Activated CD4-positive, alpha-beta T cell treated with anti-CD3 and anti-CD28 coated beads, Interleukin-2, amount 10 ng/mL, durations not matched to agents 7 days and 5 days (primary cell): Measurements from ENCODE around the gene PLCXD3. TPM values are rescaled to one million over a fixed set of nuclear protein-coding genes. Genes with fewer than 3 reads are reported as not detected.

Source experiments
- CTCF ChIA-PET: fragments of 350-600 bp; sonication (Branson Sonifier 250); formaldehyde crosslinking; loops from one replicate; lab custom pipeline; 2021; ENCODE audit warnings: antibody characterized with exemption; lab: Charles Lee
- POLR2A ChIA-PET: fragments of 350-600 bp; sonication (Branson Sonifier 250); formaldehyde crosslinking; loops from one replicate; lab custom pipeline; 2021; ENCODE audit warnings: antibody characterized with exemption; lab: Charles Lee
- DNase-seq: peaks from one replicate; pipeline ENCODE4 v3.0.0-alpha.2; 2020
- H3K27ac Mint-ChIP-seq: one replicate; pipeline ENCODE4 v1.8.0; 2021; ENCODE audit warnings: mild to moderate bottlenecking, moderate library complexity, mixed read lengths
- H3K27me3 Mint-ChIP-seq: one replicate; pipeline ENCODE4 v1.8.0; 2021; ENCODE audit warnings: mixed read lengths
- H3K36me3 Mint-ChIP-seq: one replicate; pipeline ENCODE4 v1.8.0; 2021; ENCODE audit warnings: low read depth, mixed read lengths
- H3K4me1 Mint-ChIP-seq: one replicate; pipeline ENCODE4 v1.8.0; 2021; ENCODE audit warnings: mixed read lengths
- H3K4me3 Mint-ChIP-seq: one replicate; pipeline ENCODE4 v1.8.0; 2021; ENCODE audit warnings: mild to moderate bottlenecking, moderate library complexity, mixed read lengths
- H3K9me3 Mint-ChIP-seq: one replicate; pipeline ENCODE4 v1.8.0; 2021; ENCODE audit warnings: mixed read lengths
- total RNA-seq, 2 experiments: library from RNA; stranded (reverse); gene quantifications; one replicate each; pipeline ENCODE4 v1.2.3, GENCODE V29; 2021

Gene PLCXD3
- total RNA-seq, 2 experiments from 2014 or later = not detected

GRCh38 chr5:41277476-41278245 is 232.7 kb downstream of the PLCXD3 start:
- POLR2A ChIA-PET = no interaction called here

GRCh38 chr5:41275813-41276512 is 234.4 kb downstream of the PLCXD3 start:
- Mint-ChIP-seq H3K4me3 (no peak overlapping the region), H3K9me3 (no peaks in the 10 kb centered on the region), H3K4me1 (no peaks in the 10 kb centered on the region), H3K36me3 (no peaks in the 10 kb centered on the region), H3K27ac (no peak overlapping the region), H3K27me3 (peaks cover 2% of the 10 kb centered on the region)
- CTCF ChIA-PET = no interaction called here
- DNase-seq = no peak
- POLR2A ChIA-PET = no interaction called here

More at GRCh38 chr5:41277476-41278245, 232.7 kb downstream of the PLCXD3 start:
- no peaks in the 10 kb centered on the region for H3K4me1 Mint-ChIP-seq
- H3K36me3 Mint-ChIP-seq = no peaks in the 10 kb centered on the region
- no peak for DNase-seq
- no peaks in the 10 kb centered on the region for H3K9me3 Mint-ChIP-seq
- peaks cover 7% of the 10 kb centered on the region for H3K27me3 Mint-ChIP-seq
- CTCF ChIA-PET = no interaction called here
- H3K27ac Mint-ChIP-seq = no peak overlapping the region
- H3K4me3 Mint-ChIP-seq = no peak overlapping the region

- DNase-seq = no peak
These were observed 239.8 kb downstream of the PLCXD3 start for GRCh38 chr5:41270423-41271251.

GRCh38 chr5:41268894-41269293 is 241.5 kb downstream of the PLCXD3 start:
- no peak for DNase-seq
- H3K27ac Mint-ChIP-seq = no peak overlapping the region
- ChIA-PET CTCF (no interaction called here), POLR2A (no interaction called here)
- H3K4me3 Mint-ChIP-seq = no peak overlapping the region
- H3K36me3 Mint-ChIP-seq = no peaks in the 10 kb centered on the region
- no peaks in the 10 kb centered on the region for H3K9me3 Mint-ChIP-seq
- H3K27me3 Mint-ChIP-seq = no peaks in the 10 kb centered on the region
- no peaks in the 10 kb centered on the region for H3K4me1 Mint-ChIP-seq

More at GRCh38 chr5:41270423-41271251, 239.8 kb downstream of the PLCXD3 start:
- Mint-ChIP-seq H3K27me3 (peaks cover 2% of the 10 kb centered on the region), H3K4me3 (no peak overlapping the region), H3K4me1 (no peaks in the 10 kb centered on the region), H3K36me3 (no peaks in the 10 kb centered on the region), H3K9me3 (no peaks in the 10 kb centered on the region), H3K27ac (no peak overlapping the region)
- POLR2A ChIA-PET = no interaction called here
- CTCF ChIA-PET = no interaction called here

GRCh38 chr5:41266377-41266776 is 244.0 kb downstream of the PLCXD3 start:
- CTCF ChIA-PET = no interaction called here
- Mint-ChIP-seq H3K27ac (no peak overlapping the region), H3K36me3 (no peaks in the 10 kb centered on the region), H3K4me3 (no peak overlapping the region), H3K27me3 (no peaks in the 10 kb centered on the region), H3K9me3 (no peaks in the 10 kb centered on the region), H3K4me1 (no peaks in the 10 kb centered on the region)
- POLR2A ChIA-PET = no interaction called here
- no peak for DNase-seq

GRCh38 chr5:41264019-41264418 is 246.4 kb downstream of the PLCXD3 start:
- Mint-ChIP-seq H3K27me3 (no peaks in the 10 kb centered on the region), H3K27ac (no peak overlapping the region), H3K4me1 (no peaks in the 10 kb centered on the region), H3K9me3 (no peaks in the 10 kb centered on the region), H3K4me3 (no peak overlapping the region), H3K36me3 (no peaks in the 10 kb centered on the region)
- POLR2A ChIA-PET = no interaction called here
- DNase-seq = no peak
- CTCF ChIA-PET = no interaction called here

- Mint-ChIP-seq H3K4me3 (no peak overlapping the region), H3K27ac (no peak overlapping the region), H3K4me1 (no peaks in the 10 kb centered on the region), H3K27me3 (no peaks in the 10 kb centered on the region), H3K9me3 (no peaks in the 10 kb centered on the region), H3K36me3 (no peaks in the 10 kb centered on the region)
- CTCF ChIA-PET = no interaction called here
- POLR2A ChIA-PET = no interaction called here
- DNase-seq = no peak
These were observed 247.1 kb downstream of the PLCXD3 start for GRCh38 chr5:41263335-41263734.
